NCI-H446 treated with DMSO at 0.1 percent for 48 hours (cell line): Measurements from ENCODE around the gene SPECC1.
"Not testable (repeated sequence)": the region's sequence is repeated elsewhere in the genome, so short reads cannot be mapped to it uniquely, and the experiment has no call there.

Source experiments
- DNase-seq: peaks from one replicate; lab custom pipeline; 2025; lab: John Stamatoyannopoulos, UW

The SPECC1 gene

GRCh38 chr17:20092973-20093626 is 83.9 kb downstream of the SPECC1 start:
- DNase-seq, result peak; percentile 69

DNA sequence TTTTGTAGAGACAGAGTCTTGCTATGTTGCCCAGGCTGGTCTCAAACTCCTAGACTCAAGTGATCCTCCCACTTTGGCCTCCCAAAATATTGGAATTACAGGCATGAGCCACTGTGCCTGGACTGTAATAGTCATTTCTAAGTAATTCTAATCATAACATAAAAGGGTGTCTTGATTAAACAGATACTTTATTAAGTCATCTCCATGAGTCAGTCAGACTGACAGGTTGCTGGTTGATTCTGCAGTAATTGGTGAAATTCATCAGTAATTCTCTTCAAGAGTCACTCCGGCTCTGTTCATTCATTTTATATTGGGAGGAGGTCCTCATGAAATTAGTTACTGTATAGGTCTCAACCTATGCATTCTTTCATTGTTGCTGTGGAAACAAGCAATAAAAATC is 85.6 kb downstream of the SPECC1 start:
- no peak for DNase-seq

- no peak for DNase-seq
These were observed 86.3 kb downstream of the SPECC1 start for GRCh38 chr17:20095336-20096080.

GRCh38 chr17:20096430-20096829 is 87.3 kb downstream of the SPECC1 start:
- no peak for DNase-seq

- DNase-seq, result no peak
These were observed 88.2 kb downstream of the SPECC1 start for GRCh38 chr17:20097330-20097729.

DNA sequence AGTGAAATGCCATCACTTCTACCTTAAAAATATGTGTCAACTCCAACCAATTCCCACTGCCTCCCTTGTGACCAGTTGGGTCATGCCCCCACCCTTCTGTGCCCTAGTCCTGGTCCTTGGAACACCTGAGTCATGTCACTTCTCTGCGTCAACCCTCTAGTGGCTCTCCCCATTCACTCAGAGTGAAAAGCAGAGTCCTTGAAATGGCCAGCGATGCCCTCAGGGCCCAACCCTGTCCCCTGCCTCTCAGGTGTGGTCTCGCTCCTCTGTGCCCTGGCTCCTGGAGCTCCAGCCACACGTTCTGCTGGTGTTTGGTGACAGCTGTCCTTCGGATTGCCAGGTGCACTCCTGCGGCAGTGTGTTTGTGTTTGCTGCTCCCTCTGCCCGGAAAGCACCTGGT is 89.2 kb downstream of the SPECC1 start:
- DNase-seq, result no peak

DNA sequence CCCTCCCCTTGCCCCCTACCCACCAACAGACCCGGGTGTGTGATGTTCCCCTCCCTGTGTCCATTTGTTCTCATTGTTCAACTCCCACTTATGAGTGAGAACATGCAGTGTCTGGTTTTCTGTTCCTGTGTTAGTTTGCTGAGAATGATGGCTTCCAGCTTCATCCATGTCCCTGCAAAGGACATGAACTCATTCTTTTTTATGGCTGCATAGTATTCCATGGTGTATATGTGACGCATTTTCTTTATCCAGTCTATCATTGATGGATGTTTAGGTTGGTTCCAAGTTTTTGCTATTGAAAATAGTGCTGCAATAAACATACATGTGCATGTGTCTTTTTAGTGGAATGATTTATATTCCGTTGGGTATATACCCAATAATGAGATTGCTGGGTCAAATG is 91.6 kb downstream of the SPECC1 start:
- DNase-seq, result not testable (repeated sequence)

- DNase-seq, result no peak
These were observed 94.6 kb downstream of the SPECC1 start for GRCh38 chr17:20103454-20104446.

GRCh38 chr17:20105539-20106280 is 96.6 kb downstream of the SPECC1 start:
- no peak for DNase-seq

- DNase-seq, result not testable (repeated sequence)
These were observed 97.3 kb downstream of the SPECC1 start for GRCh38 chr17:20106446-20106845.

DNA sequence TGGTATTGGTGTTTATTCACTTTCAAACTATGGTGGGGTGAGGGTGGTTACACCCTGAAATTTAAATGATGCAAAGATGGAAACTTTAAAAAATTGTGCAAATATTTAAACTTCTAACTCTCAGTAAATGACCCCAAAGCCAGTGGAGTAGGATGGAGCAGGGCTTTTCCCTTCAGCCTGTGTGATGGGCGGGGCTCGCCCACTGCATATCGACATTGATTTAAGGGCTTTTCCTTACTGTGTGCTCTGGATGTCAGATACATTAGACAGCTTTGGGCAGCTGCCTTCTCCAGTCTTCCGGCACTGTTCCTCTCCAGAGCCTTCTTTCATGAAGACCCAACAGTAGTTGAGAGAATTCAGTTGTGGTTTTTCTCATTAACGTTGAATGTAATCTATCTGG is 99.9 kb downstream of the SPECC1 start:
- no peak for DNase-seq

- no peak for DNase-seq
These were observed 102.4 kb downstream of the SPECC1 start for GRCh38 chr17:20111538-20111937.

- DNase-seq, result no peak
These were observed 105.3 kb downstream of the SPECC1 start for GRCh38 chr17:20114466-20114865.

DNA sequence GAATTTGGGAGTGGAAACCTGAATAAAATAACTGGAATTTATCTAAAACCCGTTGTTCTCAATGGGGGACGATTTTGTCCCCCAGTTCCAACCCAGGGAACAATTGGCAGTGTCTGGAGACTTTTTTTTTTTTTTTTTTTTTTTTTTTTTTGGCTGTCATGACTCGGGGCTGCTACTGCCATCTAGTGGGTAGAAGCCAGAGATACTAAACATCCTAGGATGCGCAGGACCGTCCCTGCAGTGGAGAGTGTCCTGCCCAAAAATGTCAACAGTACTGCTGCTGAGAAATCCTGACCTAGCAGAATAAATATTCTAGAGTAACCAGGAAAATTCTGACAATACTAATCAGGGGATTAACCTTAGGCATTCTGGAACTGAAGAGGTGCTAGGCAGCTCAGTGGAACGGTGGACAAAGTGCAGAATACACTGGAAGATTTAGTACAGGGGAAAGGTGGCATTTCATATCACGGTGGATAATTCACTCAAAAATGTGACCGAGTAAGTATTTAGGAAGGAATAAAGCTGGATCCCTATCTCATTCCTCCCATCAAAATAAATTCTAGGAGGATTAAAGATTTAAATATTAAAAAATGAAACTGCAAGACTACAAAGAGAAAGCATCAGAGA is 107.6 kb downstream of the SPECC1 start:
- no peak for DNase-seq

DNA sequence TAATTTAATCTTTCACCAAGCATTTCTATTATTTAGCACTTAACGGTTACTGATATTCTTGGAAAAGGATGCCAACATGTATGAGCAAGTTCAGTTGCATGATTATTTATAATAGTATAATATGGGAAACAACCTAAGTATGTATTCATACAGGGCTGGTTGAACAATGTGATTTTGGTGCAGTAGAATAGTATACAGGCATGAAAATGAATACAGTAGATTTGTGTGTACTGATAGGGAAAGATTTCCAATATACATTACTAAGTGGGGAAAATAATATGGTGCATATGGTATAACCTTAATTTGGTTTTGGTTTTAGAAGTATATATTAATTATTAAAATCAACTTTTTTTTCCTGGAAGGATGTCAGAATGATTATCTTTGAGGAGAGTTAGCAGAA is 109.1 kb downstream of the SPECC1 start:
- no peak for DNase-seq

- peak; percentile 98 for DNase-seq
These were observed 111.7 kb downstream of the SPECC1 start for GRCh38 chr17:20120836-20121235.

DNA sequence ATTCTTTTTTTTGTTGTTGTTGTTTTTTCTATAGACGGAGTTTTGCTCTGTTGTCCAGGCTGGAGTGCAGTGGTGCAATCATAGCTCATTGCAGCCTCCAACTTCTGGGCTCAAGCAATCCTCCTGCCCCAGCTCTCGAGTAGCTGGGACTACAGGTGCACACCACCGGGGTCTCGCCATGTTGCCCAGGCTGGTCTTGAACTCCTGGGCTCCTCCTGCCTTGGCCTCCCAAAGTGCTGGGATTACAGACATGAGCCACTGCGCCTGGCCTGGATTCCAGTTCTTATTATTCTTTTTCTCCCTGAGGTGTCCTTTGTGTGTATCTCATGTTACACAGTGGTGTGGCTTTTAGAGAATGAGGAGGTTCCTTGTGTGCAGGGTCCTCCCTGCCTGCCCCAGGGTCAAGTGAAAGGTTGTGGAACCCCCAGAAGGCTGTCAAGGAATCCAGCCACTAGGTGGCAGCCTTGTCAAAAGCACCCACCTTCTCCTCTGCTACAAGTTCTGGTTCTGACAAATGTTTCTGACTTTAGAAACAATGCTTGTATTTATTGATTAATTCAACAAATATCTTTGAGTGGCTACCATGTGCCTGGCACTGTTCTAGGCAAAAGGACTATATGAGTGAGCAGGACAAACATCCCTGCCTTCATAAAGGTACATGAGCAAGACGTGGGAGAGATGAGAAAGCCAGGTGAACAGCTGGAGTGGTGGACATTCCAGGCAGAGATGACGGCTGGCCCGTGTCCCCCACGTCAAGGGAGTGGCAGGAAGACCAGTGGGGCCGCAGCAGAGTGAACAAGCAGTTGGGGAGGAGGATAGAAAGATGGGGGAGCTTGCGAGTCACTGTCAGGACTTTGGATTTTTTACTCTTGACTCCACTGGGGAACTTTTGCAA is 112.4 kb downstream of the SPECC1 start:
- DNase-seq, result peak; percentile 58

- peak; percentile 55 for DNase-seq
These were observed 113.2 kb downstream of the SPECC1 start for GRCh38 chr17:20122254-20122879.

DNA sequence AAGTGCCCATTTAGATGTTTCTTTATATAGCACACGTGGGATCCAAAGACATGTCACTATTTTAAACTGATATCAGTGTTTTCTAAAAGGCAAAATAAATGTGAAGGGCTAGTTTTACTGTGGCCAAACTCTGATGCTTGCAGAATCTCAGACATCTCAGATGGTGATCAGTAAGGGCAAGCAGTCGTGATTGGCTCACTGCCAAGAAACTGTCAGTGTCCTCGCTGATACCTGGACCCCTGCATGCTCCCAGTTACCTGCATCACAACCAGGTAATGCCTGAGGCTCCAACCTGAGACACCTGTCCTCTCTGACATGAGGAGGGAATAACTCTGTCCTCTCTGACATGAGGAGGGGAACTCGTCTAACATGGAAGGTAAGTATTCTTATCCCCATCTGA is 114.0 kb downstream of the SPECC1 start:
- DNase-seq, result no peak

DNA sequence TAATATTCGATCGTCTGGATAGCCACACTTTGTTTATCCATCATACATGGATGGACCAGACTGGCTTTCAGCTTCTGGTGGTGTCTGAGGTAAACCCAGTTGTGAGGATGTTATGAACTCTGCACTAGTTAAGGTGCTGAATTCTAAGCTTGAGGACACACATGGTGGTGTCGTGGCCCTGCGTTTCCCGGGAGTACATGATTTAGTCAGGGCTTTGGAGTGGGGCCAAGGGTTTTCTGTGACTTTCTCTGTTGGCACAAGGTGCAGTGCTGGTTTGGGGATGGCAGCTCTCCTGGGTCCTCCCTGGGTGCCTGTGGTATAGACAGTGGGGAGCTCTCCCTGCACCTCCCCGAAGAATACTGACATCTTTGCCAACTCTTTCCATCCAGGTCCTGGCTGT is 116.6 kb downstream of the SPECC1 start:
- DNase-seq, result no peak
